PFSK-1 (cell line): Measurements from ENCODE around the gene OR6B3.

Experiments
- FOXP2 ChIP-seq: optimal IDR thresholded peaks from 2 replicates; pipeline ENCODE3; 2011; ENCODE audit warnings: borderline replicate concordance, control low read depth, inconsistent platforms; ENCODE audit not compliant: insufficient read depth; ENCODE audit errors: extremely low read length, extremely low read depth
- POLR2AphosphoS5 ChIP-seq: IDR thresholded peaks from 2 replicates; pipeline ENCODE4 v1.6.1; 2012; ENCODE audit warnings: low read depth, mild to moderate bottlenecking, control low read depth, low read length, moderate library complexity
- SIN3A ChIP-seq: IDR thresholded peaks from 2 replicates; pipeline ENCODE4 v1.6.1; 2012; ENCODE audit warnings: mild to moderate bottlenecking, low read length, moderate library complexity, borderline replicate concordance; ENCODE audit not compliant: insufficient read depth
- TAF1 ChIP-seq: IDR thresholded peaks from 2 replicates; pipeline ENCODE4 v1.6.1; 2012; ENCODE audit warnings: low read length, control low read depth, borderline replicate concordance; ENCODE audit not compliant: insufficient read depth
- TF ChIP-seq, protein P1 (sequence below), 2 experiments: IDR thresholded peaks; 2 replicates each; pipeline versions ENCODE4 v1.6.1 to v1.8.0; 2011 to 2012; ENCODE audit warnings: low read depth in 2 of 2, low read length in 2 of 2, control low read depth in 1 of 2, inconsistent platforms in 1 of 2, mild to moderate bottlenecking in 1 of 2, moderate library complexity in 1 of 2; ENCODE audit not compliant: insufficient read depth in 1 of 2

The OR6B3 gene

DNA sequence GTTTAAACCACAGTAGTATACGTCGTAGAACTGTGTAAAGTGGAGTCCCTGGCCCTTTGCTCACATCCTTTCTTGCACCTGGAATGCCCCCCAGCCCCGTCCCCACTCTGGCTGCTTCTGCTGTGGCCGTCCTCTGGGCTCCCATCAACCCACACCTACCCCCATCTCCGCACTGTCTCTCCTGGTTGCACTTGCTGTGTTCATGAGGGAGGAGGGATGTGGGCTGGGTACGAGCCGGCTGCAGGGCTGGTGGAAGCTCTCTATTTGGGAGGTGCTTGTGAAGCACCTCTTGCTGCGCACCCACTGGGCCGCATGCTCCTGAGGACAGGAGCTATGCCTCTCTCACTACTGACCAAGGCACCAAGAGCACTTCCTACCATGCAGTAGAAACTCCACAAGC is 5.1 kb downstream of the OR6B3 start:
- TF ChIP-seq FOXP2, result no peak
- TF ChIP-seq, protein P1, sequence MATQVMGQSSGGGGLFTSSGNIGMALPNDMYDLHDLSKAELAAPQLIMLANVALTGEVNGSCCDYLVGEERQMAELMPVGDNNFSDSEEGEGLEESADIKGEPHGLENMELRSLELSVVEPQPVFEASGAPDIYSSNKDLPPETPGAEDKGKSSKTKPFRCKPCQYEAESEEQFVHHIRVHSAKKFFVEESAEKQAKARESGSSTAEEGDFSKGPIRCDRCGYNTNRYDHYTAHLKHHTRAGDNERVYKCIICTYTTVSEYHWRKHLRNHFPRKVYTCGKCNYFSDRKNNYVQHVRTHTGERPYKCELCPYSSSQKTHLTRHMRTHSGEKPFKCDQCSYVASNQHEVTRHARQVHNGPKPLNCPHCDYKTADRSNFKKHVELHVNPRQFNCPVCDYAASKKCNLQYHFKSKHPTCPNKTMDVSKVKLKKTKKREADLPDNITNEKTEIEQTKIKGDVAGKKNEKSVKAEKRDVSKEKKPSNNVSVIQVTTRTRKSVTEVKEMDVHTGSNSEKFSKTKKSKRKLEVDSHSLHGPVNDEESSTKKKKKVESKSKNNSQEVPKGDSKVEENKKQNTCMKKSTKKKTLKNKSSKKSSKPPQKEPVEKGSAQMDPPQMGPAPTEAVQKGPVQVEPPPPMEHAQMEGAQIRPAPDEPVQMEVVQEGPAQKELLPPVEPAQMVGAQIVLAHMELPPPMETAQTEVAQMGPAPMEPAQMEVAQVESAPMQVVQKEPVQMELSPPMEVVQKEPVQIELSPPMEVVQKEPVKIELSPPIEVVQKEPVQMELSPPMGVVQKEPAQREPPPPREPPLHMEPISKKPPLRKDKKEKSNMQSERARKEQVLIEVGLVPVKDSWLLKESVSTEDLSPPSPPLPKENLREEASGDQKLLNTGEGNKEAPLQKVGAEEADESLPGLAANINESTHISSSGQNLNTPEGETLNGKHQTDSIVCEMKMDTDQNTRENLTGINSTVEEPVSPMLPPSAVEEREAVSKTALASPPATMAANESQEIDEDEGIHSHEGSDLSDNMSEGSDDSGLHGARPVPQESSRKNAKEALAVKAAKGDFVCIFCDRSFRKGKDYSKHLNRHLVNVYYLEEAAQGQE (IDR thresholded peaks at IDR 0.05; ENCODE audit: insufficient read depth in 1 of 2, low read depth in 2 of 2, low read length in 2 of 2), result no peak
- no peak for TF ChIP-seq POLR2AphosphoS5
- TF ChIP-seq SIN3A, result no peak

DNA sequence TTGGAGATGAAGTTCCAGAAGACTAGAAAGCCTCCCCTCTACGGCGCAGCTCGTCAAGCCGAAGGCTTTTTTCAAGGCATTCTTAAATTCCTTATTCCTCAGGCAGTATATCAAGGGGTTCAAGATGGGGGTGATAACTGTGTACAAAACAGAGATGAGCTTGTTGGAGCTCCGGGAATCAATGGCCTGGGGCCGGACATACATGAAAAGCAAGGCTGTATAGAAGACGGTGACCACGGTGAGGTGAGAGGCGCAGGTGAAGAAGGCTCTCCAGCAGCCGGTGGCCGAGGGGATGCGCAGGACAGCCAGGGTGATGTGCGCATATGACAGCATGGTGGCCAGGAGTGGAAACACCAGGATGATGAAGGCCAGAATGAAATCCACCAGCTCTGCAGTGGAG is 8.2 kb downstream of the OR6B3 start:
- TF ChIP-seq SIN3A (no peak), TAF1 (no peak), POLR2AphosphoS5 (no peak)

DNA sequence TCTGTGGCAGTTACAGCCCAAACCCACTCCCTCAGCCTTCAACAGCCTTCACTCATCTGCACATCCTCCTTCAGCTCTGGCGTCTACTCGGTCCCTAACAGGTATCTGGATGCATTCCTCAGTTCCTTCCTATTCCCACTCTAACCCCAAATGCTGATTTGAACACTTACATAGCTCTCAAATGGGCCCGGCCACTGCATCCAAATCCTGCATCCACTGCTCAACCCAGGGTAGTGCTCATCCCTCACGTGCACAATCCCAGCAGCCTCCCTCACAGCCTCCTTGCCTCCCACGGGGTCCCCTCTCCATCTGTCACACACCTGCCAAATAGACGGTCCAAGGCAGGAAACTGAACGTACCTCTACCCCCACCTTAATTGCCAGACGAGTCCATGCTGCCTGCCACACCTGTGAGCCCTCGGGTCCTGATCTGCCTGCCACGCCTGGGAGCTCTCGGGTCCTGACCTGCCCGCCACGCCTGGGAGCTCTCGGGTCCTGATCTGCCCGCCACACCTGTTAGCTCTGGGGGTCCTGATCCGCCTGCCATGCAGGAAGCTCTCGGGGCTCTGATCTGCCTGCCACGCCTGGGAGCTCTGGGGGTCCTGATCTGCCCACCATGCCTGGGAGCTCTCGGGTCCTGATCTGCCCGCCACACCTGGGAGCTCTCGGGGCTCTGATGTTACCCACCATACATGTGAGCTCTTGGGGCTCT is 9.9 kb downstream of the OR6B3 start:
- TF ChIP-seq SIN3A (no peak), FOXP2 (no peak), POLR2AphosphoS5 (no peak)
- TF ChIP-seq, protein P1 (IDR thresholded peaks at IDR 0.05; ENCODE audit: insufficient read depth in 1 of 2, low read depth in 2 of 2, low read length in 2 of 2), result no peak

DNA sequence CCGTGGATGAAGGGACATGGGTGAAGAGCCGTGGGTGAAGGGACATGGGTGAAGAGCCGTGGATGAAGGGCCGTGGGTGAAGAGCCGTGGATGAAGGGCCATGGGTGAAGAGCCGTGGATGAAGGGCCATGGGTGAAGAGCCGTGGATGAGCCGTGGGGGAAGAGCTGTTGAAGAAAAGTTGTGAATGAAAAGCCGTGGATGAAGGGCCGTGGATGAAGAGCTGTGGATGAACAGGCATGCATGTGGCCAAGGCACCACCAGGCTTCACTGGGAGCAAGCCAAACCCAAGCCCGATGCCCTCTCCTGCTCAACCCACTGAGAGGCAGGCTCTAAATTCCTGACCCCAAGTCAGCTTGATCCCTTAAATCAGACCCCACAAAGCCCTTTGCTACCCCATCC is 10.6 kb downstream of the OR6B3 start:
- TF ChIP-seq SIN3A, result no peak
- no peak for TF ChIP-seq TAF1
- no peak for TF ChIP-seq FOXP2
- TF ChIP-seq POLR2AphosphoS5, result no peak
- TF ChIP-seq, protein P1 (IDR thresholded peaks at IDR 0.05; ENCODE audit: insufficient read depth in 1 of 2, low read depth in 2 of 2, low read length in 2 of 2), result no peak

DNA sequence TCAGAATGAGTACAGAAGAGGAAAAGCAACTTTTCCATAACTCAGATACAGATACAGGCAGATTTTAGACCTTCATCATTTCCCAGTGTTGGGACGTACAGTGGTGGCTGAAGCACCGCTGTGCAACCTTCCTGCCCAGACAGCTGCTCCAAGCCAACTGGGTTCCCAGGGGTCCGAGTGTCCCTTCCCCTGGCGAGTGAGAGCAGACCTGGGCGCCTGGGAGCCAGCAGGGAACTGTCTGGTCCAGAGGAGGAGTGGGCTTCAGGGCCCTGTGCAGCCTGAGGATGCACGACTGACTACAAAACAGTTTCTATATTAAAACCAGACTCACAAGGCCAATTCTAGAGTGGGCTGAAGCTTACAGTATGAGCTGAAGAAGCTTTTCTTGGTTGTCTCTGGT is 12.0 kb downstream of the OR6B3 start:
- no peak for TF ChIP-seq TAF1
- TF ChIP-seq POLR2AphosphoS5, result no peak
- TF ChIP-seq FOXP2, result no peak
- TF ChIP-seq SIN3A, result no peak
- TF ChIP-seq, protein P1 (IDR thresholded peaks at IDR 0.05; ENCODE audit: insufficient read depth in 1 of 2, low read depth in 2 of 2, low read length in 2 of 2), result no peak
